Epithelial cell of proximal tubule (primary cell): Measurements from ENCODE around the gene STK35. TPM values are rescaled to one million over a fixed set of nuclear protein-coding genes. Genes with fewer than 3 reads are reported as not detected.

Experiments
- DNase-seq: peaks from one replicate; pipeline ENCODE4 v3.0.0-alpha.2; 2011; ENCODE audit warnings: low read depth
- H3K4me3 ChIP-seq: 2 replicates; pipeline ENCODE4 v1.5.1; 2011; ENCODE audit warnings: low read depth, mild to moderate bottlenecking, low read length
- CTCF ChIP-seq: conservative IDR thresholded peaks from 2 replicates; pipeline ENCODE4 v1.5.1; 2012; ENCODE audit warnings: low read depth, mild to moderate bottlenecking, low read length
- total RNA-seq: library from RNA; depleted of rRNA; stranded (reverse); fragments of >200 nt; gene quantifications from 2 replicates; pipeline ENCODE4 v1.2.3, GENCODE V29; 2015

The STK35 gene
- total RNA-seq, 1 donor from 2014 or later, result 23.8 TPM

- no peak for DNase-seq
- TF ChIP-seq CTCF, result no peak
- no peak overlapping the region for H3K4me3 ChIP-seq
Observed at GRCh38 chr20:2146080-2146867, 44.6 kb downstream of the STK35 start.

GRCh38 chr20:2149507-2149906 is 47.9 kb downstream of the STK35 start:
- TF ChIP-seq CTCF, result no peak
- no peak for DNase-seq
- H3K4me3 ChIP-seq, result no peak overlapping the region

DNA sequence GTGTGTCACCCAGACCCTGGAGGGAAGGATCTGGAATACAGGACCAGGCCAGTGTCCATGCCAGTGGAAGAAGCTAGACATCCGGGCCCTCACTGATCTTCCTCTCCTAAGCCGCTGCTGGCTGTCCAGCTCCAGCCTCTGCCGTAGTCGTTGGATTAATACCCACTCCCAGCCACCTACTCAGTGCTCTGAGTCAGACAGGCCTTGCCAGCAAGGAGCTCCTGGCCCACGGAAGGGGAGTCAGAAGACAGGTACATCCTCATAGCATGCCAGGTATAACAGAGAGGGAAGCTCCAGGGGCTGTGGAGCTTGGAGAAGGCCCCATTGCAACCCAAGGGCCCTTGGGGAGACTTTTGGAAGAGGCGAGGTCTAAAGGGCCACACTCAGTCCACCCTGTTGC is 49.0 kb downstream of the STK35 start:
- H3K4me3 ChIP-seq, result no peak overlapping the region
- TF ChIP-seq CTCF, result no peak
- no peak for DNase-seq

- DNase-seq, result no peak
- no peak overlapping the region for H3K4me3 ChIP-seq
- no peak for TF ChIP-seq CTCF
Observed at GRCh38 chr20:2151858-2152281, 50.2 kb downstream of the STK35 start.

- TF ChIP-seq CTCF, result no peak
- no peak overlapping the region for H3K4me3 ChIP-seq
Observed at GRCh38 chr20:2152317-2152716, 50.7 kb downstream of the STK35 start.

GRCh38 chr20:2153326-2153725 is 51.7 kb downstream of the STK35 start:
- no peak for TF ChIP-seq CTCF
- no peak for DNase-seq
- H3K4me3 ChIP-seq, result no peak overlapping the region

More at GRCh38 chr20:2152317-2152716, 50.7 kb downstream of the STK35 start:
- no peak for DNase-seq

DNA sequence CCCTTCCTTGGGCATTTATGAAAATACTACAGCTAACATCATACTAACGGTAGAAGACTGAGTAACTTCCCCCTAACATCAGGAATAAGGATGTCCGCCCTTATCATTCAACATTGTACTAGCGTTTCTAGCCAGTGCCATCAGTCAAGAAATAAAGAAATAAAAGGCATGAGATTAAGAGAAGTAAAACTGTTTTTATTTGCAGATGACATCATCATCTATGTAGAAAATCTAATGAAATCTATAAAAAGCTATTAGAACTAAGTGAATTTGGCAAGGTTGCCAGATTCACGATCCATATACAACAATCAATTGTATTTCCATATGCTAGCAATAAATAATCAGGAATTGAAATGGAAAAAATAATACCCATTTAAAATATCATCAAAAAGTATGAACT is 54.6 kb downstream of the STK35 start:
- no peak for DNase-seq
- H3K4me3 ChIP-seq, result no peak overlapping the region
- TF ChIP-seq CTCF, result no peak
